ENCODE measurements around the gene ZFAND3.
"Not testable (repeated sequence)": the region's sequence is repeated elsewhere in the genome, so short reads cannot be mapped to it uniquely, and the experiment has no call there.

ZFAND3 gene

DNA sequence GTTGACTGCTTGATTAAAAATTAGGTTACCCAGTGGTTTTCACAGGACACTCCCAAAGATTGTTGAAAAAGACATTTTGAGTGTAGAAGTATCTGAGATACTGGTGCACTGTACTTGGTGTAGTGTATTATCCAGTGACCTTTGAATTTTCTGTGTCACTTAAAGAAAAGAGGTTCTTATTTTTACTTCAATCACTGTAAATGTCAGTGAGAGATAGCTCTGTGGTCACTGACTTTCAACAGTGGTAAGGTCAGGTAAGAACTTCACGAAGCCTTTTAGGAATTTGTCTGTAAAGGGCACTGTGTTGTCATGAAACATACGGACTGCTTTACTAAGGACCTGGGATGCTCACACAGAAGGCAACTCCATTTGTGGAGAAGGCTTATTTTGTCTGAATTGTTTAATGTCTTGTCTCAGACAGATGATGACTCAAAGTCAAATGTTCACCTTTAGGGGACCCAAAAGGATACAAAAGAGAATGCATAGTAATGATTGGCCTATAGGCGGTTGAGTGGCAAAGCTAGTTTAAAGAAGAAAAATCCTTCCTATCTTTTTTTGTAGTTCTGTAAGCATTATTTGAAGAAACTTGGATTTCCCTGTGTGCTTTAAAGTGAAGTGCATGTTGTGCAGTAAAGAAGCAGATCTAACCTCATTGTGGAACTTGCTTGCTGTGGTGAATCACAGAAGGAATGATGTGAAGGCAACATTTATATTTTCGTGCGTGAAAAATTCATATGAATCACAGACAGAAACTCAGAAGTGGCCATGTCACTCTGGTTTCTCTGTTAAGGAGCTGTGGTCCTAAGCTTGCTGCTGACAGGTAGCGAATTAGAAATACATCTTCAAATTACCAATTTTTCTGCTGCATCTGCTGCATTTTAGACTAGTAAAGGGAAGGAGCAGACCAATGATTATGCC, 47.3 kb downstream of the ZFAND3 start:
- no peak for DNase-seq

DNA sequence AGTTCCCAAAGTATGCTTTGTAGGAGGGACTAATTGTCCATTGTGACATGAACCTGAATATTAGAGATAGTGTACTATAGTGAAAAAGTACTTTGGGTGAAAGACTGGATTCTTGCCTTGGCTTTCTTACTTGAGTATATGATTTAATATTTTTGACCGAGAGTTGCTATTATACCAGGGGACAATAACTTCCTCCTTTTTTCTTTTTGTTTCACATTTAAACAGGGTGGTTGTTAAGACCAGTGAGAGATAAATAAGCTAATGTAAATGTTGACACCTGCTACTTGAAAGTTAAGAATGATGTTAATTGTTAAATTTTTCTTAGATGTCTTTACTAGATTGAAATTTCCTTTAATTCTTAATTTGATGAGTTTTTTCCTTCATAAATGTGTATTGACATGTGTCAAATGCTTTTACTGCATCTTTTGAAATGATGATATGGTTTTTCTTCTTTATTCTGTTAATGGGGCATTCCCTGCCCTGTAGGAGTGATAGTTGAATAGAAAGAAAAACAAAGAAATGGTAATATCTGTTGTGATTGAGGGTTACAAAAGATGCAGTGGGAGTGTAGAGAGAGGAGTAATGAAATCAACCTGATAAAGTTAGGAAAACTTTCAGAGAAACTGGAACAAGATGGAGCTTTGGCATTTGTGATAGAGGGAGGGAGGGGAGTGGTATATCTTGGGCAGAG, 48.4 kb downstream of the ZFAND3 start:
- no peak for DNase-seq

GRCh38 chr6:37868447-37868825, 48.9 kb downstream of the ZFAND3 start:
- no peak for DNase-seq

DNA sequence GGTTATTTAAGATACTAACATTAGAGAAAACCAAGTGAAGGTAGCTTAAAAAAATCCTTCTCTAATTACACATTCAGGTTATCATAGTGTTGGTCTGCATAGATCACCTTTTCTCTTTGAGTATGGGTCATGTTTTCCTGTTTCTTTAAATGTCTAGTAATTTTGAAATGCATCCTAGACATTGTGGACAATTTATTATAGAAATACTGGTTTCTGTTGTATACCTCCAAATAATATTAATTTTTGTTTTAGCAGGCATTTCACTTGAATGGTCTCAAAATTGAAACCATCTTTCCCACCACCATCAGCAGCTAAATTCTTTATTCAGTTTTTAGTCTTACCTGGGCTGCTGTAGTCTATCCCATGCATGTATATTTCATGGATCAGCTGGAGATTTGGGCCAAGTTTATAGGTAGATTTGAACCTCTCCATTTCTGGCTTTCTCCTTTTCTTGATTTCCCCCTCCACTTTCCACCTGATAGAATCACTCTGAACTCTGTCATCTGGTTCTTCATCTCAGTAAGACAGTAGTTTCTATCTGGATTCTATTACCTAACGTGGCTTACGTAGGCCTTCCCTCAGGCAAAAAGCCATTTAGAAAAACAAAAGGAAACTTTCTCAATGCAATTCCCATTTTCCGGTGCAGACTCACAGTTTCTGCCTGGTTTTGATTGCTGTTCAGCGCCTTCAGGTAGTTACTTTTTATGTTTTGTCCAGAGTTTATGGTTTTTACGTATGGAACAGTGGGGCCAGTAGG, 52.3 kb downstream of the ZFAND3 start:
- DNase-seq: no peak

DNA sequence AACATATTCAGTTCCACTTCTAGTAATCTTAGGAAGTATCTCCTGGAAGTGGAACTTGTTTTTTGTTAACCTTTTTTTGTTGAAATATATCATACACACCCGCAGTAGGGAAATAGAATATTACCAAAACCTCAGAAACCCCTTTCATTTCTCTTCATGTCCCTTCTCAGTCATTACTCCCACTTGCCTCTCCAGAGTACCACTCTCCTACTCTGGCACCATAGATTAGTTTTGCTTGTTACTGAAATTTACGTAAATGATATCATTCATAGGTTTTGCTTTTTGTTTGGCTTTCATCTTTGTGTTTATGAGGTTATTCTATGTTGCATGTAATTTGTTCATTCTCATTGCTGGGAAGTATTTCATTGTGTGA, 52.8 kb downstream of the ZFAND3 start:
- no peak for DNase-seq

- DNase-seq: no peak
Measured at GRCh38 chr6:37874726-37875125, 55.2 kb downstream of the ZFAND3 start.

DNA sequence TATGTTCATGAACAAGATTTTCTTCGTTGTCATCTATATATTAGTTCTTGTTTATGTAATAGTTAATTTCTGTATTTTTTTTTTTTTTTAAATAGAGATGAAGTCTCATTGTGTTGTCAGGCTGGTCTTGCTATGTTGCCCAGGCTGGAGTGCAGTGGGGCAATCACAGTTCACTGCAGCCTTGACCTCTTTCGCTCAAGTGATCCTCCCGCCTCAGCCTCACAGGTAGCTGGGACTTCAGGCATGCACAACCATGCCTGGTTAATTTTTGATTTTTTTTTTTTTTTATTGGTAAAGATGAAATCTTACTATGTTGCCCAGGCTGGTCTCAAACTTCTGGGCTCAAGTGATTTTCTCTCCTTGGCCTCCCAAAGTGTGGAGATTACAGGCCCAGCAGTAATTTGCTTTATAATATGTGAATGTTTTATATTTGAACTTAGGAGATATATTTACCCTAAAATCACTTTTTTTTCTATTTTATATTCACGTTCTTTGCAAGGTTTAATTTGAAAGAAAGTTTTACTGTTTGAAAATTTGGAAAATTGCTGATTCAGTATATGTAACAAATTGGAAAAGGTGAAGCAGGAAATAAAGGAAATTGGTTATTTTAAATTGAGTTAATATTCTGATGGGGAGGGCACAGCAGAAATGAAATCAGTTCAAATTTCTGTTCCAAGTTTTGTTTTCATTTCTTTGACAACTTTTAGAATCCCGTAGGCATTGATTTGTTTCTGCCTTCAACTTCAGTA, 56.2 kb downstream of the ZFAND3 start:
- DNase-seq: no peak

DNA sequence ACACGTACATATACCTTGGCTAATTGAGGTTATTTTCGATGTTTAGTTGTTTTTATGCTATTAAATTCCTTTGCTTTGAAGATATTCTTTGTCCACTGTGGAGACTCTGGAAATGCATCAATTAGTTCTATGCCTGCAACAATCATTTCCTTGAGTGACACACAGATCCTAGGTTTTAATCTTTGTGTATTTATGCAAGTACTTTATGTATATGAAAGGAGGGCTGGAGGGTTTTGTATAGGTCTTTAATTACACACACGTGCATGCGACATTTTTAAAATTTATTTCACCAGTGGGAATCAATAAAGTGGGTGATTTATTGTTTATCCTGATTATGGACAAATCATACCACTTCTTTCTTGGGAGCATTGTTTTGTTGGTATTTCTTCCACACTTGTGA, 57.3 kb downstream of the ZFAND3 start:
- DNase-seq: no peak

- no peak for DNase-seq
Measured at GRCh38 chr6:37877373-37878149, 58.0 kb downstream of the ZFAND3 start.

DNA sequence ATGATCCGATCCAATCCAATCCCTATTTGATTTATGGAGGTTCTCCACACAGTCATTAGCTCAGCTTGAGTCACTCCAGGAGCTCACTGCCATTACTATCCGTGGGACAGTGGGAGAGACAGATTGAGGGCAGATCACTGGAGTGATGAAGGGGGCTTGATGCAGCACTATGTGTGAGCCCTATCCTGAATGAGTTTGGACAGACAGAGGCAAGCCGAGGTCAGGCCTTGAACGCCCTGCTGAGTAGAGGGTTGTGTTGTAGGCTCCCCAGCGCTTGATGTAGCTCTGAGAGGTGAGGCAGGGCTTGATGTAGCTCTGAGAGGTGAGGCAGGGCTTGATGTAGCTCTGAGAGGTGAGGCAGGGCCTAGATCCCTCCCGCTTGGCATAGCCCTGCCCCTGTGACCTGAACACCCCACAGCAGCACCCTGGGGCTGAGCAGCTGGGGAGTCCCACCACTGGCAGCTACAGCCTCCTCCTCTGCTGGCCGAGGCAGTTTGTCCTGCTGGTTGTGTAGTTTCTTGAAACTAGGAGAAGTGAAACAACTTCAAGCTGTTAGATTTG, 58.7 kb downstream of the ZFAND3 start:
- no peak for DNase-seq

- DNase-seq: not testable (repeated sequence)
Measured at GRCh38 chr6:37880602-37881001, 61.1 kb downstream of the ZFAND3 start.

- no peak for DNase-seq
Measured at GRCh38 chr6:37882292-37882691, 62.8 kb downstream of the ZFAND3 start.

- no peak for DNase-seq
Measured at GRCh38 chr6:37882724-37883413, 63.3 kb downstream of the ZFAND3 start.

DNA sequence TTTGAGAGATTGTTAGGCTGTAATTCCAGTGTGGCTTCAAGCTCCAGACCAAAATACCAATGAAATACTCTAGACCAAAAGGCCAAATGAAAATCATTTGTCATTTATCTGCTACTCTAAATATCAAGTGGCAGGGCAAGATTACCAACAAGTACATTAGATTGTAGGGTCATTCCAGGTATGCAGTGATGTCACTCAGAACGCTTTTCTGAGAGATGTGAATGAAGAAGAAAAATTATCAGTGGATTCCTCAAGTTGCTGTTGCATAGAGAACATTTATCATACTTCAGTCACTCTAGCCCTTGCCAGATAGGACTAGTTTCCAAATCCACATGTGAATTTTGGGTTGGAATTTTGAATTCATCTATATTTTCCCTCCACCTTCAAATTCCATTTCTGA, 65.0 kb downstream of the ZFAND3 start:
- no peak for DNase-seq

GRCh38 chr6:37889051-37889450, 69.5 kb downstream of the ZFAND3 start:
- DNase-seq: no peak

- DNase-seq: no peak
Measured at GRCh38 chr6:37889486-37889885, 70.0 kb downstream of the ZFAND3 start.

- no peak for DNase-seq
Measured at GRCh38 chr6:37891072-37891471, 71.5 kb downstream of the ZFAND3 start.

GRCh38 chr6:37893257-37893656, 73.7 kb downstream of the ZFAND3 start:
- DNase-seq: no peak

GRCh38 chr6:37893734-37894133, 74.2 kb downstream of the ZFAND3 start:
- DNase-seq: not testable (repeated sequence)

DNA sequence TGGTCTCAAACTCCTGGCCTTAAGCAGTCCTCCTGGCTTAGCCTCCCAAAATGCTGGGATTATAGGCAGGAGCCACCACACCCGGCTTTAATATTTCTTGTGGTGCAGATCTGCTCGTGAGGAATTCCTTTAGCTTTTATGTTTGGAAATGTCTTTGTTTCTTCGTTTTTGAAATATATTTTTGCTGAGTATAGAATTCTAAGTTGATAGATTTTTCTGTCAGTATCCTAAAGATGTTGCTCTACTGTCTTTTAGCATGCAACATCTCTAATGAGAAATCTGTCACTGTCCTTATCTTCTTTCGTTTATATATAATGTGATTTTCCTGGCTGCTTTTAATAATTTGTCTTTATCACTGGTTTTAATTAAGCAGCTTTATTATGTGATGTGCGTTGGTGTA, 75.1 kb downstream of the ZFAND3 start:
- DNase-seq: no peak

DNA sequence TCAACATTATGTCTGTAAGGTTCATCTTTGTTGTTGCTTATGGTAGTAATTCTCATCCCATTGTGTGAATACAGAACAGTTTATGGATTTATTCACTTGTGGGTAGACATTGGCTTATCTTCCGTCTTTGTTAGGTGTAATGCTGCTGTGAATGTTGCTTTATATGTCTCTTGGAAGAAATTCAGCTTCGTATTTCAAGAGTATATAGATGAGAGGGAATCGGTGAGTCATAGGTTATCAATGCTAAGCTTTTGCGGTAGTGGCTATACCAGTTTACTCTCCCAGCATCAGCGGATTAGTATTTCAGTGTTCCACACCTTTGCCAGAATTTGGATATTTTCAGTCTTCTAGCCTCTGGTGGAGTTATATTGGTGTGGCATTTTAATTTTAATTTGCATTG, 77.8 kb downstream of the ZFAND3 start:
- DNase-seq: no peak
